T-helper 2 cell (primary cell): ENCODE measurements around the gene YBEY.
A peak's percentile ranks its signal among the peaks of the same experiment; 100 is the strongest.
"Not testable (repeated sequence)": the region's sequence is repeated elsewhere in the genome, so short reads cannot be mapped to it uniquely, and the experiment has no call there.

Experiments used
- DNase-seq, 5 experiments: peaks; one replicate each; pipeline versions ENCODE4 v3.0.0 to v3.0.0-alpha.2; 2012 to 2022
- total RNA-seq, 2 donors: gene quantifications; one replicate each; lab custom pipeline; 2026; lab: John Stamatoyannopoulos, UW

YBEY gene
- total RNA-seq: 2.8 to 11.8 reads per million in 2 donors

GRCh38 chr21:46285761-46286647 is at the start of gene YBEY:
YBEY (plus strand) TSS chr21:46286342; CDS start chr21:46286914, 572 bp downstream.
- DNase-seq: peak; percentile 69 to 95 (median 77)

GRCh38 chr21:46237474-46237873 is 48.7 kb upstream of the YBEY start:
- no peak for DNase-seq

GRCh38 chr21:46239817-46240325 is 46.3 kb upstream of the YBEY start:
- DNase-seq: no peak

DNA sequence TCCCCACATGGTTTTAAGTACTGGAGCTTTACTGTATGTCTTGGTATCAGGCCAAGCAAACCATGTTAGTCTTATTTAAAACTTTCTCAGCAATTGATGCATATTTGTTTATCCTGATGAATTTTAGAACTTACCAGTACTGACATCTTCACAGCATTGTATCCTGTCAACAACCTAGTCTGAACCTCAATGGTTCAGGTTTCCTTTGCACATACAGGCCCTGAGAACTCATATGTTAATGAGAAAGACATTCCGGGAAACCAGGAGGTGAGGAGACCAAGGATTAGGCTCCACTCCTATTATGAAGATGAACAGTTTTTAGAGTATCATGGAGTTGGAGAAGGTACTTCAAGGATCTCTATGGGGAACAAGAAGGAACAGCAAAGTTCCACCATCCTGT is 44.6 kb upstream of the YBEY start:
- not testable (repeated sequence) for DNase-seq

DNA sequence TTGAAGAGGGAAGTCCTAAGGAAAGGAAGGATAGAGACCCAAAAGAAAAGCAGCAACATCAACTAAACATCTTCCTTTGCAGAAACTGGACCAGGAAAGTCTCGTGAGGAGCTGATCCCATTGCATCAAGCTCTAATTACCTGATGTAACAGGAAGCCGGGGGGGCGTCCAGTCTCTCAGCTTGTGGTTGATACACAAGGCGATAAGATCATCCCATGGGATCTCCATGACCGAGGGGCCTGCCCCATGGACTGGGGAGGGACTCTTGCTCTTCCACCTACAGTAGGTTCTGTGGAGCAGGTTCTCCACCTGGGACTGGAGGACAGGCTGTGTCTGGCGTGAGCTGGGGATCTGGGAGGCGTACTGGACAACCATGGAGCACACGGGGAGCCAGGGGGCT is 42.8 kb upstream of the YBEY start:
- no peak for DNase-seq

DNA sequence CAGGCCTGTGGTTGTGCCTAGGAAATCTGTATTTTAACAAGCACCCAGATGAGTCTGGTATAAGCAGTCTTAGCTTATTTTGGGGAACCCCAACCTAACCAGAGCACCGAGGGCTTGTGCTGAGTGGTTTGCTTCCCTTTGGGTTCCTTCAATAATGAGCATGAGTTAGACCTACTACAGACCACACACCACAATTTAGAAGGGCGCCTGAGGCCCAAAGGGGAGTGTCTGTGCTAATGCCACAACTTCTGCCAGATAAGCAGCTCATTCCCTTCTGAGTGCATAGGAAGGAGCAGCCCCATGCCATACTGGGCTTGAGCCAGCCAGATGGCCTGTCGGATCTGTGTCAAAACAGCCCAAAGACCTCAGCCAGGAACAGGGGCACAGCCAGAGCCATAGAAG is 42.2 kb upstream of the YBEY start:
- peak in 1 of 5 experiments; percentile 50 for DNase-seq

DNA sequence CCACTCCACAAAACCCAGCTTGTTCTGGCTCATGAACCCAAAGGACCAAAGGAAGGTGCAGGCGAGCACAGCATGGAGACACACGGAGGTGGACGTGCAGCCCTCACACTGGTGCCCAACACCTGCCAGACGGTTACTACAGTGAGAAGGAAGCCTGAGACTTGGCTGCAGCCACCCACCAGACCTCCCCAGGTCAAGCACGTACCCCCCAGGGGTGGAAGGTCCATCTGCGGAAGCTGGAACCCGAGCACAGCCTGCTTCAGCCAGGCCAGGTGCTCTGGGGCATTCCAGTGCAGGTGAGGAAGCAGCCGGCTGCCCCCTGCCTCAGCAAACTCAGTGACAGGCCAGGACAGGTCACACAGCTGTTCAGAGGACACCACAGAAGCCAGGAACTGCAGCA is 41.5 kb upstream of the YBEY start:
- DNase-seq: no peak

DNA sequence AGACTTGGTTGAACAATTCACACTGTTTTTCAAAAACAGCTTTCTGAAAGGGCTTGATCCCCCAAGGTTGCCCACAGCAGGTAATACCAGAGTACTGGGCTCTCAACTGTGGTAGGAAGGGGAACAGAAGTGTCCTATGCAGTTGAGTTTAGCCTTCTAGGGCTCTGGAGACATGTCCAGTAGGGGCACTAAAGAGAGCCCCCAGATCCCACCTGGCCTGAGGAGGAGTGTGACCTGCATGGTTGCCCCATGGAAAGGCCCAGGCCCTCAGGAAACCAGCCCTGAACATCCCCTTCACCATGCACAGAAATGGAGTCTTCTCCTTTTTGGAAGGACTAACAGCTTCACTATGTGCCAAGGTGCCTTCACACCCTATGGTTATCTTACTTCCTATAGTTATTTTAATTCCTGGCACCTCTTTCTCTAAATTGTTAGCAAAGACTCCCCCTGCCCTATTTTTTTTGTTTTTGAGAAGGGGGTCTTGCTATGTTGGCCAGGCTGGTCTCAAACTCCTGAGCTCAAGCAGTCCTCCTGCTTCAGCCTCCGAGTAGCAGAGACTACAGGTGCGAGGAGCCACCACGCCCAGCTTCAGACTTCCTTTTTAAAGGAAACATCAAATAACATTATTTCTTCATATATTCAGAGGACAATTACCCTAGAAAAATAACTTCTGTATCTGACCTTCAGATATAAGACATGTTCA is 40.8 kb upstream of the YBEY start:
- DNase-seq: no peak

DNA sequence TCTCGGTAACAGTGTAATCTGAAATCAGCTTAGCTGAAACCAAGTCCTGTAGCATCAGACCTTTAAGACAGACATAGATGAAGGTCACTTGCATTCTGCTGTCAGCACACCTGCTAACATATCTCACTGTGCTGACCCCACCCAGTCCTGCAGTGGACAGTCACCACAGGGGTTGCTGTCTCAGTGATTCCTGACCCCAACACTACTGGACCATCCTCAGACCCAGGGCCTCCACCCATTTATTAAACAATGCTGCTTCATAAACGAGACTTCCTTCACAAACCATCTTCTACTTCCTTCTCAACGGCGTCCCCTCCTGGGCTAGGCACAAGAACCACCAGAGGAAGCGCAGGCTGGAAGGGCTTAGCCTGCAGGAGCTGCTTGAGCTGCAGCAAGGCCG is 39.8 kb upstream of the YBEY start:
- DNase-seq: no peak

DNA sequence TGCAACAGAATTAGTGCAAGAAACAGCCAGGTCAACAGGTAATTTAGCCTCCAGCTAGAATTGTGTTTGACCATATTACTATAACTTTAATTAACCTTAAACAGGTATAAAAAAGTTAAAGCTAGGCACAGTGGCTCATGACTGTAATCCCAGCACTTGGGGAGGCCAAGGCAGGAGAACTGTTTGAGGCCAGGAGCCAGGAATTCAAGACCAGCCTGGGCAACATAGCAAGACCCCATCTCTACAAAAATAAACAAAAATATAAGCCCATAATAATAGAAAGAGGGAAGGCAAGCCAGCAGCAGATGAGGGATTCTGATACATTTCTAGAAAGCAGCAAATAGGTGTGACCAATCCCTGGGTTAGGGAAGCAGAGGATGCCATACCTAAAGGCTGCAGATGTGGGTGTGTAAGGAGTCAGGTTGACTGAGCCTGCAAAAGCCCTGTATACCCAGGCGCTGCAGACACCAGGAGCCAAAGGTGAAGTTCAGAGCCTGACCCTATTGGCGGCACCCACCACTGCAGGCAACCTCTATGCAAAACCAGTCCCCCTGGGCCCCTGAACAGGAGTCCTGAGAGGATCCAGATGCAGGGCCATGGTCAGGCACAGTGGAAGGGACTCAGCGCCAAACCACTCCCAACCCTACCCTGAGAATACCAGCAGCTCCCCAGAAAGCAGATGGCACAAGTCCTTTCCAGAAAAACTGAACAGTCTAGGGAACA is 38.3 kb upstream of the YBEY start:
- DNase-seq: no peak

- DNase-seq: no peak
These were observed 37.7 kb upstream of the YBEY start for GRCh38 chr21:46248422-46248782.

DNA sequence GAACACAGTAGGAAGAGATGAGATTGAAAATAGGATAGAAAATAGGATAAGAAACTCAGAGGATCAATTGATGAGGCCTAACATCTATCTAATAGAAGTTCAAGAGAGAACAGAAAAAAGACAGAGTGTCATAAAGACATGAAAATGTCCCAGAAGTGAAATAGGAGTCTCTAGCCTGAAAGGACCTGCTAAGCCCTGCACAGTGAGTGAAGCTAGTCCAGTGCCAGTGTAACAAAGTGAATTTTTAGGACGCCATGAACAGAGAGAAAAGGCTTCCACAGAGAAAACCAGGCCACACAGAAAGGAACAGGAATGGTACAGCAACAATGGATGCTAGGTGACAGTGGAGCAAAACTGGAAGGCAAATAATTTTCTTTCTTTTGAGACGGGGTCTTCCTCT is 37.3 kb upstream of the YBEY start:
- no peak for DNase-seq

GRCh38 chr21:46250146-46250725 is 35.9 kb upstream of the YBEY start:
- no peak for DNase-seq

GRCh38 chr21:46252840-46253239 is 33.3 kb upstream of the YBEY start:
- no peak for DNase-seq

- DNase-seq: peak in 3 of 5 experiments; percentile 24 to 92 (median 28)
These were observed 32.5 kb upstream of the YBEY start for GRCh38 chr21:46253610-46254124.

DNA sequence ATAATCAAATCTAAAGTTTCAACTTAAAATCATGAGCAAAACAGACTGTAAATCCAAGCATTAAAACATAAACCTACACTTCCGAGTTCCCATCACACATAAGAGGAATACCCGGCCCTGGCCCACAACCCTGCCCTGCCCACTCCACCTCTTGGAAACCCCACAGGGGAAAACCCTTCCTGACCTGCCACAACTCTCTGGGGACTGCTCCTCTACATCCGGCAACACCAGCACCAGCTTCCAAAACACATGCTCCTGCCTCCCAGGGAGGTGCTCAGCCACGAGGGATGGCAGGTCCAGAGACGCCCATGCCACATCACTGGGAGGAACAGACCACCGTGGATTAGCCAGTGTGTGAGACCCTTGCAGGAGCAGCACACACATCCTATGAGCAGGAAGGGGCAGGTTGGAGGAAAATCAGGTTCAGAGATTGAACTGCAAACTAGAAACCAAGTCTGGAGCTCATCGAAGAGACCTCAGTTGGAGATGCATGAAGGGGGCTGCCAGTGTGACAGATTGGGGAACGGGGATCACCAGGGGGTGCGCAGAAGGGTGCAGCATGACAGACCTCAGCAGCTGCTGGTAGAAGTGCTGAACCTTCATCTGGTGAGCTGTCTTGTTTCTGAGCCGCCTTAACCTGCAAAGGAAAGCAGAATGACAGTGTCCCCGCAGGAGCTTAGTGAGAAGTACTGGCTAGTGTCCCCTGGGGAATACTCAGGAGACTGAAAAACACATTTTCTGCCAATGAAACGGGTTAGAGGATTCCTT is 31.8 kb upstream of the YBEY start:
- DNase-seq: no peak

DNA sequence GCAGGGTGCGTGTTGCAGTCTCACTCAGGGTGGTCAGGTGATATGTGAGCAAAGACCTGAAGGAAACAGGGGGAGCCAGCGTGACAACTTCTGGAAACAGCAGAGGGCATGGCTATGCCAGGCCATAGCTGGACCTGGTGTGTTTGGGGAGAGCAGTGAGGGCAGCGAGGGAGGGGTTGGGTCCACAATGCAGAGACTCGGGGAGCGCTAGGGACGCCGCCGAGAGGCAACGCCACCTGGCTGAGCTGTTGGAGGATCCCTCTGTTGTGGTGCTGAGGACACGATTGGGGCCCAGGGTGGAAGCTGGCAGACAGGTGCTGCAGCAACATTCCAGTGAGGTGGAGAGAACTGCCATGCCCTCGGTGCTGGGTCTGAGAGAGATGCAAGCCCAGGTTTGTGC is 31.0 kb upstream of the YBEY start:
- no peak for DNase-seq

- DNase-seq: no peak
These were observed 30.3 kb upstream of the YBEY start for GRCh38 chr21:46255758-46256337.

DNA sequence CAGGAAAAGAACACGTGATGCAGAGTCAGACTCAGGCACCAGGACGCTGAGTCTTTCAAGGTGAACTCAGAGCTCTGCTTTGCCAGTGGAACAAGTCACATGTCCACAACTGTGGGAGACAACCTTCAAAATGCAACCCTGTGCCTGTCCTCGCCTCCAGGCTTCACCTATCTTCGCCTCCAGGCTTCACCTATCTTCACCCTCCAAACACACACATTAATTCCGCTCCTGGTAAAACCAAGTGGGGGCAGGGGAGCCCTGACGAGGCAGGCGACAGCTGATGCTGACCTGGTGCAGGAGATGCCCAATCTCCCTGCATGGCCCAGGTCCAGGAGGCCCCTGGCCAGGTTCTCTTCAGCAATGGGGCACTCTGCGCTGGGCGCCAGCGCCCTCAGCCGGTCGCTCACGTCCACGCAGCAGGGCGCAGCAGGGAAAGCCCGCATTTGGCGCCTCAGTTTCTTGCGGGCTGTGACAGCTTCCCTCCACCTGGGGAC is 29.6 kb upstream of the YBEY start:
- no peak for DNase-seq

DNA sequence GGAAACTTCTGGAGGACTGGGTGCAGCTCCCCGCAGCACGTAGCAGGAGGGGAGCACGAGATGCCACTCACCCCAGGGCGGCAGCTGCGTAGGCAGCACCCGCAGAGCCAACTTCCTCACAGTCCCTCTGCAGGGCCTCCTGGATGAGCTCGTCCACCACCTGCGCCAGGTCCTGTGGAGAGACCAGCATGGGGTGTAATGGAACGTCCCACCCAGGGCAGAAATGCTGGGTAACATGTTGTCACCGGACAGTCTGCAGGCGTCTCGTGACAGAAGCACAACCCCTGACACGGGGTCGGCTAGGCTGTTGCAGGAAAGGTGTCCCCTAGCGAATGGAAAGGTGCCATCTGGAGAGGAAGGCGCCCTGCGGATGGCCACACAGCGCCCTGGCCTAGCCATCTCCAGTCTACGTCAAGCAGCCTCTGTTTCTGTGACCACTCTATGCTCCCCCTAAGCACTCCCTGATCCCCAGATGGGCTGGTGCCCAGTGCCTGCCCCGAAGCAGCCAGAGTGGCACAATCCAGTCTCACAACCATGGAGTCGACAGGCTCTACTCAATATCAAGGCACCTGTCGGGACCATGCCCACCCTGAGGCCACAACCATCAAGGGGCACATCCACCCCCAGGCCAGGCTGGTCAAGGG is 22.0 kb upstream of the YBEY start:
- DNase-seq: no peak
